Activated T-cell treated with anti-CD3 and anti-CD28 coated beads, Interleukin-2, amount 50 U/mL, for 24 hours (primary cell): Measurements from ENCODE around the gene TULP4.
"Not testable (repeated sequence)": the region's sequence is repeated elsewhere in the genome, so short reads cannot be mapped to it uniquely, and the experiment has no call there.

Source experiments
- DNase-seq: peaks from one replicate; pipeline ENCODE4 v3.0.0-alpha.2; 2020
- H3K27ac Mint-ChIP-seq: 2 replicates; pipeline ENCODE4 v1.8.0; 2020; ENCODE audit warnings: mild to moderate bottlenecking, mixed read lengths
- H3K27me3 Mint-ChIP-seq: 2 replicates; pipeline ENCODE4 v1.8.0; 2020; ENCODE audit warnings: mixed read lengths
- H3K36me3 Mint-ChIP-seq: 2 replicates; pipeline ENCODE4 v1.8.0; 2020; ENCODE audit warnings: low read depth, mixed read lengths
- H3K4me1 Mint-ChIP-seq: 2 replicates; pipeline ENCODE4 v1.8.0; 2020; ENCODE audit warnings: low read depth, mixed read lengths
- H3K4me3 Mint-ChIP-seq: 2 replicates; pipeline ENCODE4 v1.8.0; 2020; ENCODE audit warnings: mild to moderate bottlenecking, moderate library complexity, mixed read lengths
- H3K9me3 Mint-ChIP-seq: 2 replicates; pipeline ENCODE4 v1.8.0; 2020; ENCODE audit warnings: mixed read lengths

Gene TULP4

GRCh38 chr6:158328952-158329351 is 16.7 kb downstream of the TULP4 start:
- Mint-ChIP-seq H3K27ac (no peak overlapping the region), H3K4me3 (no peak overlapping the region), H3K9me3 (peaks cover 9% of the 10 kb centered on the region), H3K4me1 (peaks cover 37% of the 10 kb centered on the region), H3K27me3 (no peaks in the 10 kb centered on the region), H3K36me3 (peaks cover 25% of the 10 kb centered on the region)
- DNase-seq = no peak

DNA sequence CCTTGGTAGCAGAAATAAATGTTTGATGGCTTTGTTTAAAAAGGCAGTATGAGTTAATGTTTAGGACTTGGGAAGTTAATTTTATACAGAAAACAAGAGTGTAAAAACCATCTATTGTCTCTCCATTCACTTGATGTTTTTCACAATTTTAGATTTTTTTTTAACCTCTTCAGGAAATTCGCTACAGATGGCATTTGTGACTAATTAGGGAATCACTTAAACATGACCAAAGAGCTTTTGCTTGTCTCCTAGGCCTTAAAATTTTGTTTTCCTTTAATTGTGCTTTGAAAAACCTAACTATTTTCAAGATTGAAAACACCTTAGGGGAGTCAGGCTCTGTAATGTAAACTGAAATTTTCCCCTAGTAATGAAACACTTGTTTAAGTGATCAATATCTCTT is 17.3 kb downstream of the TULP4 start:
- peaks cover 29% of the 10 kb centered on the region for H3K36me3 Mint-ChIP-seq
- DNase-seq = no peak
- peaks cover 9% of the 10 kb centered on the region for H3K9me3 Mint-ChIP-seq
- no peak overlapping the region for H3K27ac Mint-ChIP-seq
- no peaks in the 10 kb centered on the region for H3K27me3 Mint-ChIP-seq
- H3K4me3 Mint-ChIP-seq = no peak overlapping the region
- H3K4me1 Mint-ChIP-seq = peaks cover 34% of the 10 kb centered on the region

- Mint-ChIP-seq H3K27ac (no peak overlapping the region), H3K4me1 (peaks cover 35% of the 10 kb centered on the region), H3K9me3 (peaks cover 9% of the 10 kb centered on the region), H3K36me3 (peaks cover 29% of the 10 kb centered on the region), H3K4me3 (no peak overlapping the region), H3K27me3 (no peaks in the 10 kb centered on the region)
- no peak for DNase-seq
Observed at GRCh38 chr6:158330016-158330415, 17.8 kb downstream of the TULP4 start.

GRCh38 chr6:158332237-158332636 is 20.0 kb downstream of the TULP4 start:
- H3K4me3 Mint-ChIP-seq = no peak overlapping the region
- peaks cover 25% of the 10 kb centered on the region for H3K36me3 Mint-ChIP-seq
- no peaks in the 10 kb centered on the region for H3K27me3 Mint-ChIP-seq
- H3K4me1 Mint-ChIP-seq = peaks cover 34% of the 10 kb centered on the region
- no peak overlapping the region for H3K27ac Mint-ChIP-seq
- DNase-seq = no peak
- H3K9me3 Mint-ChIP-seq = peaks cover 9% of the 10 kb centered on the region

DNA sequence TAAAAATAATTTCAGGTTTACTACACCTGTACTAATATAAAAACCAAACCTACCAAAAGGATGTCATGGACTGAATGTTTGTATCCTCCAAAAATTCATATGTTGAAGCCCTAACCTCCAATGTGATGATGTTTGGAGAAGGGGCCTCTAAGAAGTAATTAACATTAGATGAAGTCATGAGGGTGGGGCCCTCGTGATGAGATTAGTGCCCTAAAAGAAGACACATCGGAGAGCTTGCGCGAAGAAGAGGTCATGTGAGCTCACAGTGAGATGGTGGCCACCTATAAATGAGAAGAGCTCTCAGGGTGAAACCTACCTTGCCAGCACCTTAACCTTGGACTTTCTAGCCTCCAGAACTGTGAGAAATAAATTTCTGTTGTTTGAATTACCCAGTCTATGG is 20.8 kb downstream of the TULP4 start:
- Mint-ChIP-seq H3K9me3 (peaks cover 9% of the 10 kb centered on the region), H3K36me3 (peaks cover 32% of the 10 kb centered on the region), H3K4me1 (peaks cover 29% of the 10 kb centered on the region), H3K27me3 (no peaks in the 10 kb centered on the region), H3K4me3 (no peak overlapping the region), H3K27ac (no peak overlapping the region)
- no peak for DNase-seq

- no peak for DNase-seq
- Mint-ChIP-seq H3K9me3 (peaks cover 9% of the 10 kb centered on the region), H3K4me1 (peaks cover 19% of the 10 kb centered on the region), H3K27me3 (no peaks in the 10 kb centered on the region), H3K4me3 (no peak overlapping the region), H3K27ac (no peak overlapping the region), H3K36me3 (peaks cover 43% of the 10 kb centered on the region)
Observed at GRCh38 chr6:158334534-158334933, 22.3 kb downstream of the TULP4 start.

- Mint-ChIP-seq H3K4me1 (peaks cover 24% of the 10 kb centered on the region), H3K27me3 (no peaks in the 10 kb centered on the region), H3K4me3 (no peak overlapping the region), H3K27ac (no peak overlapping the region), H3K9me3 (peaks cover 6% of the 10 kb centered on the region), H3K36me3 (peaks cover 40% of the 10 kb centered on the region)
- no peak for DNase-seq
Observed at GRCh38 chr6:158337332-158337731, 25.1 kb downstream of the TULP4 start.

DNA sequence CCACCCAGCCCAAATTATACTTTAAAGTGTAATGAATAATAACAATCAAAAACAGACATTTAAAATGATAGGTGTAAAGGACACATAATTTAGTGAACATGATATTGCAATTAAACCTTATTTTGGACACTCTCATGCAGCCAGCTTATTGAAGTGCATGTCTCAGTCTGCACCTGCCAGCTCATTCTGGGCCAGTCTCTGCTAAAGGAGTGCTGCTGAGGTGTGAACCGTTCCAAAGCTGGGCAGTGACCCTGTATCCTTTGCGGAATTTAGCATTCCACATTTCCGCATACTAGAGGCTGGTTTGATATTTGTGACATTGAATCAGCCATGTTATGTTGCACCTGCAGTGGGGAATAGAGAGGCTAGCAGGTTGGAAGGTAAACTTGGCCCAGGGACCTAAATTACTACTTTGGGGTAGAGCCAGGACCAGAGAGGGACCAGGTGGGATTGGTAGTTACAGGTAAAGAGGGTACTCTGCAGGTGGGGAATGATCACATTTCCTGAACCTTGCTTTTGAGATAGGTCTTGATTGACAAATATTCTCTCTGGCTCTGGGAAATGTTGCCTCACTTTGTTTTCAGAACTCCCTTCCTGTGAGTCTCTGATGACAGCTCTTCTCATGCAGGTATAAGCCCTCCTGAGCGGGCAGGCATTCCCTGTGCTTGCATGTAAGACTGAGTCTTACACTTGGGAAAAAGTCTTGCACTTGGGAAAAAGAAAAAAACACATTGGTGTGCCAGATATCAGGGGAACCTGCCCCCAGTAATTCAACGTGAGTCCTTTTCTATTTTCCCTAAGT is 26.2 kb downstream of the TULP4 start:
- DNase-seq = no peak
- Mint-ChIP-seq H3K4me1 (peaks cover 24% of the 10 kb centered on the region), H3K4me3 (no peak overlapping the region)

GRCh38 chr6:158339197-158339596 is 26.9 kb downstream of the TULP4 start:
- peaks cover 30% of the 10 kb centered on the region for H3K36me3 Mint-ChIP-seq
- not testable (repeated sequence) for H3K9me3 Mint-ChIP-seq, H3K27ac Mint-ChIP-seq

More for the DNA sequence above, 26.2 kb downstream of the TULP4 start:
- H3K27me3 Mint-ChIP-seq = no peaks in the 10 kb centered on the region
- H3K27ac Mint-ChIP-seq = no peak overlapping the region
- peaks cover 29% of the 10 kb centered on the region for H3K36me3 Mint-ChIP-seq
- no peaks in the 10 kb centered on the region for H3K9me3 Mint-ChIP-seq

DNA sequence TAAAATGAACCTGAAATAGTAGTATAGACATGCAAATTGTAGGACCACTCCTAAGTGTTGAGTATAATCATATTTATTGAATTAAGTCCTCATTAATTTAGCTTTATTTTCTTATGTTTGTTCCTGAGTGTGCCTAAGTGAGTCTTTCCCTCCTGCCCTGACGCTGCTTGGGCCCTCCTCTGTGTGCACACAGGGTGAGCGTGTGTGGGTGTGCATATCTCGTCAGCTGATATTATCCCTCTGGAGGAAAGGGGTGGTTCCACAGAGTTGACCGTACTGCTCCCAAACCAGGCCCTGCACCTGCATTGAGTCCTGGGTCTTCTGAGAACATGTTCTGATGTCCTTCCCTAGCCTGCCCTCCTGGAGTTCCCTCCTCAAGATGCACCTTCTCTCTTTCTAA is 28.0 kb downstream of the TULP4 start:
- H3K4me3 Mint-ChIP-seq = no peak overlapping the region
- no peak overlapping the region for H3K27ac Mint-ChIP-seq
- DNase-seq = no peak
- no peaks in the 10 kb centered on the region for H3K27me3 Mint-ChIP-seq
- peaks cover 29% of the 10 kb centered on the region for H3K4me1 Mint-ChIP-seq
- peaks cover 1% of the 10 kb centered on the region for H3K9me3 Mint-ChIP-seq
- H3K36me3 Mint-ChIP-seq = peaks cover 37% of the 10 kb centered on the region

More at GRCh38 chr6:158339197-158339596, 26.9 kb downstream of the TULP4 start:
- H3K27me3 Mint-ChIP-seq, H3K4me3 Mint-ChIP-seq, DNase-seq: not testable (repeated sequence)
- peaks cover 27% of the 10 kb centered on the region for H3K4me1 Mint-ChIP-seq

DNA sequence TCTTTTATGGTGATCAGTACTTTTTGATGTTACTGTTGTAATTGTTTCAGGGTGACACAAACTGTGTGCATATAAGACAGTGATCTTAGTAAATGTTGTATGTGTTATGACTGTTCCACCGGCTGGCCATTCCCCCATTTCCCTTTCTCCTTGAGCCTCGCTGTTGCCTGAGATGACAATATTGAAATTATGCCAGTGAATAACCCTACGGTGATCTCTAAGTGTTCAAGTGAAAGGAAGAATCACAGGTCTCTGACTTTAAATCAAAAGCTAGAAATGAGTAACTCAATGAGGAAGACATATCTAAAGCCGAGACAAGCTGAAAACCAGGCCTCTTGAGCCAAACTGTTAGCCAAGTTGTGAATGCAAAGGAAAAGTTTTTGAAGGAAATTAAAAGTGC is 32.3 kb downstream of the TULP4 start:
- Mint-ChIP-seq H3K9me3 (peaks cover 8% of the 10 kb centered on the region), H3K27me3 (no peaks in the 10 kb centered on the region), H3K27ac (no peak overlapping the region), H3K4me1 (peaks cover 16% of the 10 kb centered on the region), H3K36me3 (peaks cover 42% of the 10 kb centered on the region), H3K4me3 (no peak overlapping the region)
- no peak for DNase-seq

DNA sequence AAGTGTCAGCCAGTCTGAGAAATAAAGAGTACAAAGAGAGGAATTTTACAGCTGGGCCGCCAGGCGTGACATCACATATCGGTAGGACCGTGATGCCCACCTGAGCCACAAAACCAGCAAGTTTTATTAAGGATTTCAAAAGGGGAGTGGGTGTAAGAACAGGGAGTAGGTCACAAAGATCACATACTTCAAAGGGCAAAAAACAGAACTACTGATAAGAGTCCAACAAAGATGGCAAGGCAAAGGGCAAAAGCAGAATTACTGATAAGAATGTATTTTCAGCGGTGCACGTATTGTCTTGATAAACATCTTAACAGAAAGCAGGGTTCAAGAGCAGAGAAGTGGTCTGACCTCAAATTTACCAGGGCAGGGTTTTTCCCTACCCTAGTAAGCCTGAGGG is 33.2 kb downstream of the TULP4 start:
- not testable (repeated sequence) for H3K27ac Mint-ChIP-seq, H3K27me3 Mint-ChIP-seq, H3K4me3 Mint-ChIP-seq, H3K9me3 Mint-ChIP-seq, DNase-seq
- H3K4me1 Mint-ChIP-seq = peaks cover 16% of the 10 kb centered on the region
- H3K36me3 Mint-ChIP-seq = peaks cover 46% of the 10 kb centered on the region

GRCh38 chr6:158347335-158347734 is 35.1 kb downstream of the TULP4 start:
- peaks cover 8% of the 10 kb centered on the region for H3K9me3 Mint-ChIP-seq
- H3K4me3 Mint-ChIP-seq = no peak overlapping the region
- peaks cover 44% of the 10 kb centered on the region for H3K36me3 Mint-ChIP-seq
- peaks cover 11% of the 10 kb centered on the region for H3K4me1 Mint-ChIP-seq
- H3K27me3 Mint-ChIP-seq = no peaks in the 10 kb centered on the region
- H3K27ac Mint-ChIP-seq = no peak overlapping the region
- no peak for DNase-seq

DNA sequence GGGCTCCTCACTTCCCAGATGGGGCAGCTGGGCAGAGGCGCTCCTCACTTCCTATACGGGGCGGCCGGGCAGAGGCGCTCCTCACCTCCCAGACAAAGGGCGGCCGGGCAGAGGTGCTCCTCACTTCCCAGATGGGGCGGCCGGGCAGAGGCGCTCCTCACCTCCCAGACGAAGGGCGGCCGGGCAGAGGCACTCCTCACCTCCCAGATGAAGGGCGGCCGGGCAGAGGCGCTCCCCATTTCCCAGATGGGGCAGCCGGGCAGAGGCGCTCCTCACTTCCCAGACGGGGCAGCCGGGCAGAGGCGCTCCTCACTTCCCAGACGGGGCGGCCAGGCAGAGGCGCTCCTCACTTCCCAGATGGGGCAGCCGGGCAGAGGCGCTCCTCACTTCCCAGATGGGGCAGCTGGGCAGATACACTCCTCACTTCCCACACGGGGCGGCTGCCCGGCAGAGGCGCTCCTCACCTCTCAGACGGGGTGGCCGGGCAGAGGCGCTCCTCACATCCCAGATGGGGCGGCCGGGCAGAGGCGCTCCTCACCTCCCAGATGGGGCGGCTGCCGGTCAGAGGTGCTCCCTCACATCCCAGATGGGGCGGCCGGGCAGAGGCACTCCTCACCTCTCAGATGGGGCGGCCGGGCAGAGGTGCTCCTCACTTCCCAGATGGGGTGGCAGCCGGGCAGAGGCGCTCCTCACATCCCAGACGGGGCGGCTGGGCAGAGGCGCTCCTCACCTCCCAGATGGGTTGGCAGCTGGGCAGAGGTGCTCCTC is 36.7 kb downstream of the TULP4 start:
- H3K27ac Mint-ChIP-seq, H3K4me3 Mint-ChIP-seq, H3K27me3 Mint-ChIP-seq, H3K4me1 Mint-ChIP-seq, DNase-seq, H3K9me3 Mint-ChIP-seq: not testable (repeated sequence)
- peaks cover 42% of the 10 kb centered on the region for H3K36me3 Mint-ChIP-seq
